HG03159 (cell line): Measurements from ENCODE around the gene CRYZL1.

ENCODE experiments used
- ATAC-seq: cut with Tn5 transposase; IDR thresholded peaks from one replicate; pipeline ENCODE4 v1.9.1; 2021; ENCODE audit warnings: mild to moderate bottlenecking, moderate library complexity; ENCODE audit not compliant: unreplicated experiment

Gene CRYZL1

GRCh38 chr21:33662046-33662445, 20.5 kb upstream of the CRYZL1 start:
- ATAC-seq = no peak

- ATAC-seq = no peak
These were observed 19.6 kb upstream of the CRYZL1 start for GRCh38 chr21:33661146-33661545.

- no peak for ATAC-seq
These were observed 18.9 kb upstream of the CRYZL1 start for GRCh38 chr21:33660406-33660805.

GRCh38 chr21:33659568-33659949, 18.0 kb upstream of the CRYZL1 start:
- no peak for ATAC-seq

GRCh38 chr21:33658919-33659567, 17.5 kb upstream of the CRYZL1 start:
- ATAC-seq = no peak

GRCh38 chr21:33657124-33657820, 15.7 kb upstream of the CRYZL1 start:
- no peak for ATAC-seq

- no peak for ATAC-seq
These were observed 14.2 kb upstream of the CRYZL1 start for GRCh38 chr21:33655588-33656221.

GRCh38 chr21:33654412-33654811, 12.9 kb upstream of the CRYZL1 start:
- ATAC-seq = no peak

GRCh38 chr21:33651965-33652680, 10.6 kb upstream of the CRYZL1 start:
- no peak for ATAC-seq

- ATAC-seq = no peak
These were observed 9.5 kb upstream of the CRYZL1 start for GRCh38 chr21:33650929-33651509.

GRCh38 chr21:33650230-33650629, 8.7 kb upstream of the CRYZL1 start:
- no peak for ATAC-seq

- ATAC-seq = no peak
These were observed 7.0 kb upstream of the CRYZL1 start for GRCh38 chr21:33648555-33648954.

GRCh38 chr21:33647587-33647986, 6.0 kb upstream of the CRYZL1 start:
- no peak for ATAC-seq

- no peak for ATAC-seq
These were observed 4.2 kb upstream of the CRYZL1 start for GRCh38 chr21:33645730-33646129.

GRCh38 chr21:33644383-33645074, 3.0 kb upstream of the CRYZL1 start:
- no peak for ATAC-seq

GRCh38 chr21:33643658-33644311, 2.2 kb upstream of the CRYZL1 start:
- ATAC-seq = no peak

- ATAC-seq = no peak
These were observed 1.5 kb upstream of the CRYZL1 start for GRCh38 chr21:33642896-33643657.

- peak; percentile 84 for ATAC-seq
These were observed 720 bp upstream of the CRYZL1 start, which contains the start of gene ITSN1 for GRCh38 chr21:33642027-33642895. TSS of gene ITSN1 (plus strand) at chr21:33642501. CDS start at chr21:33718829, 76,328 bp downstream.
